ENCODE results near the gene PPEF1. TPM values are rescaled to one million over a fixed set of nuclear protein-coding genes. Genes with fewer than 3 reads are reported as not detected.

Gene PPEF1
- total RNA-seq, 2 donors from 2014 or later, result 0.15 TPM; not detected in 1

- no peak overlapping the region for H3K4me3 ChIP-seq
- no peak for DNase-seq
- H3K36me3 ChIP-seq, result no peaks in the 10 kb centered on the region
- H3K9ac ChIP-seq (ENCODE audit: low read depth in 2 of 2, low read length in 2 of 2), result no peak overlapping the region
- no peaks in the 10 kb centered on the region for H3K9me3 ChIP-seq
- no peak overlapping the region for H3K27ac ChIP-seq
- intact Hi-C loops (cut with DNase I), result no loop called here
- H3K4me1 ChIP-seq, result no peaks in the 10 kb centered on the region
- no peaks in the 10 kb centered on the region for H3K27me3 ChIP-seq
- no peak for TF ChIP-seq CTCF (IDR thresholded peaks at IDR 0.05)
Observed at GRCh38 chrX:18871970-18872369, 164.5 kb downstream of the PPEF1 start.

GRCh38 chrX:18872621-18873020 lies 165.2 kb downstream of the PPEF1 start:
- no peaks in the 10 kb centered on the region for H3K9me3 ChIP-seq
- no peak for TF ChIP-seq CTCF (IDR thresholded peaks at IDR 0.05)
- intact Hi-C loops (cut with DNase I), result no loop called here
- no peak overlapping the region for H3K4me3 ChIP-seq
- H3K27ac ChIP-seq, result no peak overlapping the region
- H3K4me1 ChIP-seq, result no peaks in the 10 kb centered on the region
- H3K36me3 ChIP-seq, result no peaks in the 10 kb centered on the region
- DNase-seq, result no peak
- H3K27me3 ChIP-seq, result no peaks in the 10 kb centered on the region
- no peak overlapping the region for H3K9ac ChIP-seq (ENCODE audit: low read depth in 2 of 2, low read length in 2 of 2)

- H3K9me3 ChIP-seq, result no peaks in the 10 kb centered on the region
- H3K4me1 ChIP-seq, result no peaks in the 10 kb centered on the region
- no peak overlapping the region for H3K27ac ChIP-seq
- intact Hi-C loops (cut with DNase I), result no loop called here
- H3K4me3 ChIP-seq, result no peak overlapping the region
- DNase-seq, result no peak
- no peaks in the 10 kb centered on the region for H3K27me3 ChIP-seq
- H3K9ac ChIP-seq (ENCODE audit: low read depth in 2 of 2, low read length in 2 of 2), result no peak overlapping the region
- TF ChIP-seq CTCF (IDR thresholded peaks at IDR 0.05), result no peak
- H3K36me3 ChIP-seq, result no peaks in the 10 kb centered on the region
Observed at GRCh38 chrX:18873189-18873791, 165.8 kb downstream of the PPEF1 start.

- Histone ChIP-seq H3K27me3 (no peaks in the 10 kb centered on the region), H3K36me3 (no peaks in the 10 kb centered on the region), H3K4me1 (no peaks in the 10 kb centered on the region), H3K4me3 (no peak overlapping the region), H3K9ac (ENCODE audit: low read depth in 2 of 2, low read length in 2 of 2) (no peak overlapping the region), H3K9me3 (no peaks in the 10 kb centered on the region), H3K27ac (no peak overlapping the region)
- intact Hi-C loops (cut with DNase I), result no loop called here
- no peak for DNase-seq
- TF ChIP-seq CTCF (IDR thresholded peaks at IDR 0.05), result no peak
Observed at GRCh38 chrX:18873836-18874235, 166.4 kb downstream of the PPEF1 start.

- intact Hi-C loops (cut with DNase I), result no loop called here
- no peaks in the 10 kb centered on the region for H3K4me1 ChIP-seq
- no peak overlapping the region for H3K4me3 ChIP-seq
- no peak for TF ChIP-seq CTCF (IDR thresholded peaks at IDR 0.05)
- no peak for DNase-seq
- no peaks in the 10 kb centered on the region for H3K9me3 ChIP-seq
- H3K36me3 ChIP-seq, result no peaks in the 10 kb centered on the region
- no peak overlapping the region for H3K9ac ChIP-seq (ENCODE audit: low read depth in 2 of 2, low read length in 2 of 2)
- H3K27ac ChIP-seq, result no peak overlapping the region
- no peaks in the 10 kb centered on the region for H3K27me3 ChIP-seq
Observed at GRCh38 chrX:18874560-18875255, 167.3 kb downstream of the PPEF1 start.
